HEK293T (cell line): ENCODE results near the gene ALAS2.

Experiments used
- CTCF ChIA-PET: fragments of 350-600 bp; formaldehyde crosslinking; extraction: SDS; loops from one replicate; lab custom pipeline; 2021; ENCODE audit warnings: antibody characterized with exemption, inconsistent platforms; lab: Yijun Ruan, JAX
- POLR2A ChIA-PET: fragments of 350-600 bp; formaldehyde crosslinking; extraction: SDS; loops from one replicate; lab custom pipeline; 2020; ENCODE audit warnings: antibody characterized with exemption, inconsistent platforms; lab: Yijun Ruan, JAX
- DNase-seq: peaks from one replicate; pipeline ENCODE4 v3.0.0; 2012; ENCODE audit warnings: mixed read lengths; ENCODE audit errors: extremely low spot score
- ARNT ChIP-seq: fragments of 450-650 bp; IDR thresholded peaks from 2 replicates; pipeline ENCODE4 v1.6.1; 2017; ENCODE audit warnings: mild to moderate bottlenecking
- BHLHE40 ChIP-seq: fragments of 450-650 bp; IDR thresholded peaks from 2 replicates; pipeline ENCODE4 v1.6.1; 2016; ENCODE audit warnings: mild to moderate bottlenecking, moderate library complexity, borderline replicate concordance
- CTBP1 ChIP-seq: fragments of 450-650 bp; IDR thresholded peaks from 2 replicates; pipeline ENCODE4 v1.6.1; 2016; ENCODE audit warnings: borderline replicate concordance
- ELF4 ChIP-seq: fragments of 450-650 bp; IDR thresholded peaks from 2 replicates; pipeline ENCODE4 v1.6.1; 2017; ENCODE audit warnings: antibody characterized with exemption
- FOXA1 ChIP-seq: fragments of 450-650 bp; IDR thresholded peaks from 2 replicates; pipeline ENCODE4 v1.6.1; 2016; ENCODE audit warnings: mild to moderate bottlenecking
- FOXK2 ChIP-seq: fragments of 450-650 bp; IDR thresholded peaks from 2 replicates; pipeline ENCODE4 v1.6.1; 2016; ENCODE audit warnings: mild to moderate bottlenecking
- FOXM1 ChIP-seq: fragments of 450-650 bp; IDR thresholded peaks from 2 replicates; pipeline ENCODE4 v1.6.1; 2017; ENCODE audit warnings: mild to moderate bottlenecking, borderline replicate concordance
- HDGF ChIP-seq: fragments of 450-650 bp; IDR thresholded peaks from 2 replicates; pipeline ENCODE4 v1.6.1; 2017; ENCODE audit warnings: antibody characterized with exemption, borderline replicate concordance
- L3MBTL2 ChIP-seq: fragments of 450-650 bp; conservative IDR thresholded peaks from 2 replicates; pipeline ENCODE4 v1.6.1; 2016; ENCODE audit warnings: mild to moderate bottlenecking
- LEF1 ChIP-seq: fragments of 450-650 bp; IDR thresholded peaks from 2 replicates; pipeline ENCODE4 v1.6.1; 2017; ENCODE audit warnings: mild to moderate bottlenecking, borderline replicate concordance
- NFRKB ChIP-seq: fragments of 450-650 bp; IDR thresholded peaks from 2 replicates; pipeline ENCODE4 v1.6.1; 2016; ENCODE audit warnings: mild to moderate bottlenecking, moderate library complexity
- PKNOX1 ChIP-seq: fragments of 450-650 bp; IDR thresholded peaks from 2 replicates; pipeline ENCODE4 v1.6.1; 2016
- SP1 ChIP-seq: fragments of 450-650 bp; IDR thresholded peaks from 2 replicates; pipeline ENCODE4 v1.6.1; 2017
- SUZ12 ChIP-seq: fragments of 450-650 bp; IDR thresholded peaks from 2 replicates; pipeline ENCODE4 v1.6.1; 2016; ENCODE audit warnings: mild to moderate bottlenecking
- TARDBP ChIP-seq: fragments of 450-650 bp; IDR thresholded peaks from 2 replicates; pipeline ENCODE4 v1.6.1; 2016
- ZNF384 ChIP-seq: fragments of 450-650 bp; IDR thresholded peaks from 2 replicates; pipeline ENCODE4 v1.6.1; 2016

Gene ALAS2

GRCh38 chrX:54977387-54977786, 53.4 kb downstream of the ALAS2 start:
- DNase-seq: no peak
- ChIA-PET CTCF (no interaction called here), POLR2A (no interaction called here)
- TF ChIP-seq LEF1: no peak
- no peak for TF ChIP-seq FOXK2
- no peak for TF ChIP-seq SP1
- no peak for TF ChIP-seq BHLHE40
- no peak for TF ChIP-seq CTBP1
- TF ChIP-seq SUZ12: no peak
- TF ChIP-seq FOXA1: no peak
- TF ChIP-seq ZNF384: no peak
- TF ChIP-seq L3MBTL2: no peak
- TF ChIP-seq ARNT: no peak
- TF ChIP-seq FOXM1: no peak
- TF ChIP-seq PKNOX1: no peak
- no peak for TF ChIP-seq ELF4
- no peak for TF ChIP-seq TARDBP
- no peak for TF ChIP-seq HDGF
- TF ChIP-seq NFRKB: no peak

DNA sequence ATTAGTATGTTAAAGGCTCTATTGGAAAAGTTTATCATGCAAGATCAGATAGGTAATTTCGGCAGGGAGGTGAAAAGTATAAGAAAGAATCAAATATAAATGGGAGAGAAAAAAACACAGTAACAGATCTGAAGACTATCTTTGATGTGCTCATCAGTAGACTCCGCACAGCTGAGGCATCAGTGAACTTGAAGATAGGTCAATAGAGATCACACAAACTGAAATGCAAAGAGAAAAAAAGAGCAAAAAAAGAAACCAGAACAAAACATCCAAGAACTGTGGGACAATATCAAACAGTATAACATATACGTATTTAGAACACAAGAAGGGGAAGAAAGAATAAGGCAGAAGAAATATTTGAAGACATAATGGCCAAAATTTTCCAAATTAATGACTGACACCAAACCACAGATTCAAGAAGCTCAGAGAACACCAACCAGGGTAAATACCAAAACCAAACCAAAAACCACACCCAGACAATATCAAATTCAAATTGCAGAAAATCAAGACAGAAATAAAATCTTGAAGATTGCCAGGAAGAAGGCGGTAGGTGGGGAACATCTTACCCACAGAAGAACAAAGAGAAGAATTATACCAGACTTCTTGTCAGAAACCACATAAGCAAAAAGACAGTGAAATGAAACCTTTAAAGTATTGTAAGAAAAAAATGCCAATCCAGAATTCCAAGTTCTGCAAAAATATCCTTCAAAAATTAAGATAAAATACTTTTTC, 65.8 kb downstream of the ALAS2 start:
- ChIA-PET CTCF (no interaction called here), POLR2A (no interaction called here)
- DNase-seq: no peak
- TF ChIP-seq ELF4 (no peak), SUZ12 (no peak), NFRKB (no peak), FOXM1 (no peak), SP1 (no peak), L3MBTL2 (no peak), PKNOX1 (no peak), HDGF (no peak), ZNF384 (no peak), FOXK2 (no peak), TARDBP (no peak), FOXA1 (no peak), LEF1 (no peak)

DNA sequence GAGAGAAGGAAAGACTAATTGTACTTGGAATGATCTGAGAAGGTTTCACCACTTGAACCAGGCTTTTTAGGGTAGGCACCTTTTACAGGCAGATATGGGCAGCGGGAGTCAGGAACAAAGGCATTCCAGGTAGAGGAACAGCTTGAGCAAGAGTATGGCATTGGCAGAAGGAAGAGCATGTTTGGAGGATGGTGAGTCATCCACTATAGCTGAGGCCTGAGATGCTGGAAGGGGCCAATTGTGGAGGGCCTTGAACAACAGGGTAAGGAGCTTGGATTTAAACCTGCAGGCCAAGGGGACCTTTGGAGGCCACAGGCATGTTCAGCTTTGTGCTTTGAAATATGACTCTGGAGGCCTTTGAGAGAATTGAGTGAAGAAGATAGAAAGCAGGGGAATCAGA, 69.0 kb downstream of the ALAS2 start:
- ChIA-PET CTCF (no interaction called here), POLR2A (interaction anchor here (1.0 to 2.0 kb wide), 2 partner anchors 38 to 41 kb away, joined by 3 to 8 read pairs; partner anchors contain the start of genes APEX2 and TRO)
- TF ChIP-seq ELF4 (no peak), NFRKB (no peak), CTBP1 (no peak), L3MBTL2 (no peak), FOXM1 (no peak), SUZ12 (no peak), LEF1 (no peak), BHLHE40 (no peak), PKNOX1 (no peak), ZNF384 (no peak), TARDBP (no peak), FOXK2 (no peak), FOXA1 (no peak), SP1 (no peak)

More for the DNA sequence above, 69.0 kb downstream of the ALAS2 start:
- DNase-seq: no peak
